ENCODE results near the gene XPNPEP2.

The XPNPEP2 gene

DNA sequence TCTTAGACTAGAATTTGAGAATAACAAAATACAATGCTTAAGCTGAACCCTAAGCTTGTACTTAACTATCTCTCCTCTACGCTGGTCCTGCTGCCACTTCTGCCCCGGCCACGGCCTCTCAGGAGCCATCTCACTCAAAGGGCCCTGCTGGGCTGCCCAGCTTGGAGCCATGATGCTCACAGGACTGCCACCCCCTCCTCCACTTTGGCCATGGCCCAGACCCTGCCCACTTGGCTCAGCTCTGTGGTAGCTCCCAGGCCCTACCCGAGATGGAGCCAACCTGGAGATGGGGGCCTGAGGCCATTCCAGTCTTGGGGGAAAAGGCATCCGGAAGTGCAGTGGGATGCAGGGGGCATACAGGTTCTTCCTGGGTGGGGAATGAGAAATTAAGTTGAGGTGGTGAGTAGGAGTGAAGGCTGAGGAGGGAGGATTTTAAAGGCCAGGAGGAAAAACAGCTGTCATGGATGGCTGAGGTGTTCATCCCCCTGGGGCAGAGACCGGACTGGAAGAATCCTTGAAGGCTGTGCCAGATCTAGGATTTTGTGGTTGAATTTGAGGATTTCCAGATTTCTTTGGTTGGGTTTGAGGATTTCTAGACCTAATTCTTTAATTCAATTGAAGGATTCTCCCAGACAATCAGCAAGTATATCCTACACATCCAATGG is 41.8 kb downstream of the XPNPEP2 start:
- H3K4me3 ChIP-seq (IDR thresholded peaks at IDR 0.05; ENCODE audit: insufficient read depth, low read depth, low read length), result no peak overlapping the region
- no peak overlapping the region for H3K27ac ChIP-seq
- H3K27me3 ChIP-seq (ENCODE audit: insufficient read depth, low read depth), result no peaks in the 10 kb centered on the region
- H3K9ac ChIP-seq, result no peak overlapping the region
- H2AFZ ChIP-seq (ENCODE audit: low read depth), result no peak overlapping the region
- peaks cover 7% of the 10 kb centered on the region for H3K4me1 ChIP-seq (ENCODE audit: low read depth, poor library complexity, severe bottlenecking)
- no peak overlapping the region for H3K4me2 ChIP-seq
- TF ChIP-seq, protein P1, sequence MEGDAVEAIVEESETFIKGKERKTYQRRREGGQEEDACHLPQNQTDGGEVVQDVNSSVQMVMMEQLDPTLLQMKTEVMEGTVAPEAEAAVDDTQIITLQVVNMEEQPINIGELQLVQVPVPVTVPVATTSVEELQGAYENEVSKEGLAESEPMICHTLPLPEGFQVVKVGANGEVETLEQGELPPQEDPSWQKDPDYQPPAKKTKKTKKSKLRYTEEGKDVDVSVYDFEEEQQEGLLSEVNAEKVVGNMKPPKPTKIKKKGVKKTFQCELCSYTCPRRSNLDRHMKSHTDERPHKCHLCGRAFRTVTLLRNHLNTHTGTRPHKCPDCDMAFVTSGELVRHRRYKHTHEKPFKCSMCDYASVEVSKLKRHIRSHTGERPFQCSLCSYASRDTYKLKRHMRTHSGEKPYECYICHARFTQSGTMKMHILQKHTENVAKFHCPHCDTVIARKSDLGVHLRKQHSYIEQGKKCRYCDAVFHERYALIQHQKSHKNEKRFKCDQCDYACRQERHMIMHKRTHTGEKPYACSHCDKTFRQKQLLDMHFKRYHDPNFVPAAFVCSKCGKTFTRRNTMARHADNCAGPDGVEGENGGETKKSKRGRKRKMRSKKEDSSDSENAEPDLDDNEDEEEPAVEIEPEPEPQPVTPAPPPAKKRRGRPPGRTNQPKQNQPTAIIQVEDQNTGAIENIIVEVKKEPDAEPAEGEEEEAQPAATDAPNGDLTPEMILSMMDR (conservative IDR thresholded peaks at IDR 0.05; ENCODE audit: low read depth, low read length), result no peak
- no peaks in the 10 kb centered on the region for H3K79me2 ChIP-seq (ENCODE audit: insufficient read depth, low read depth)
- no peaks in the 10 kb centered on the region for H4K20me1 ChIP-seq (ENCODE audit: insufficient read depth)
- no peaks in the 10 kb centered on the region for H3K36me3 ChIP-seq (ENCODE audit: insufficient read depth)

DNA sequence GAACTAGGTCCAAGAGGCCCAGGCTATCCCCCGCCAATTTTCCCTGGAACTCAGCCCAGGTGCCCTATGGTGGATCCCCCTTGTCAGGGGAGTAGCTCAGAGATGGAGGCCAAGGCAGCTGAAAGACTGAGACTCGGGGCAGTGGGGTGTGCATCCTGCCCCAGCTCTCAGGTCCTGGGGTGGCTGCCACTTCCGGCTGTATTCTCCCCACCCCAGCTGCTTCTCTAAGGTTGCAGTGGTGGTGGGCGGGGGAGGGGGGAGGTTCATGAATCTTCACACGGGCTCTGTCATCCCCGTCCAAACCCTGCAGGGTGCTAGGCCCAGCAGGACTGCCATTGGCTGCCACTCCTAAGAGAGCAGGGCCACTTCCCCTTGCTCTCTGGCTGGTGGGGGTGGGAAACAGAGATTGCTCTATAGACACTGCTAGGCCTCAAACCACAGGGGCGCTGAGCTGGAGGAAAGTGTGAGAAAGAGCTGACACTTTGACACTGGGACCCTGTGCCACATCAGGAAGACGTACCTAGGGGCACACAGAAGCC is 42.4 kb downstream of the XPNPEP2 start:
- TF ChIP-seq, protein P1 (conservative IDR thresholded peaks at IDR 0.05; ENCODE audit: low read depth, low read length), result no peak
- no peaks in the 10 kb centered on the region for H3K36me3 ChIP-seq (ENCODE audit: insufficient read depth)
- H3K27me3 ChIP-seq (ENCODE audit: insufficient read depth, low read depth), result no peaks in the 10 kb centered on the region
- H3K4me1 ChIP-seq (ENCODE audit: low read depth, poor library complexity, severe bottlenecking), result peaks cover 7% of the 10 kb centered on the region
- H4K20me1 ChIP-seq (ENCODE audit: insufficient read depth), result no peaks in the 10 kb centered on the region
- H2AFZ ChIP-seq (ENCODE audit: low read depth), result no peak overlapping the region
- H3K27ac ChIP-seq, result no peak overlapping the region
- H3K9ac ChIP-seq, result no peak overlapping the region
- no peaks in the 10 kb centered on the region for H3K79me2 ChIP-seq (ENCODE audit: insufficient read depth, low read depth)
- H3K4me3 ChIP-seq (IDR thresholded peaks at IDR 0.05; ENCODE audit: insufficient read depth, low read depth, low read length), result no peak overlapping the region
- no peak overlapping the region for H3K4me2 ChIP-seq

DNA sequence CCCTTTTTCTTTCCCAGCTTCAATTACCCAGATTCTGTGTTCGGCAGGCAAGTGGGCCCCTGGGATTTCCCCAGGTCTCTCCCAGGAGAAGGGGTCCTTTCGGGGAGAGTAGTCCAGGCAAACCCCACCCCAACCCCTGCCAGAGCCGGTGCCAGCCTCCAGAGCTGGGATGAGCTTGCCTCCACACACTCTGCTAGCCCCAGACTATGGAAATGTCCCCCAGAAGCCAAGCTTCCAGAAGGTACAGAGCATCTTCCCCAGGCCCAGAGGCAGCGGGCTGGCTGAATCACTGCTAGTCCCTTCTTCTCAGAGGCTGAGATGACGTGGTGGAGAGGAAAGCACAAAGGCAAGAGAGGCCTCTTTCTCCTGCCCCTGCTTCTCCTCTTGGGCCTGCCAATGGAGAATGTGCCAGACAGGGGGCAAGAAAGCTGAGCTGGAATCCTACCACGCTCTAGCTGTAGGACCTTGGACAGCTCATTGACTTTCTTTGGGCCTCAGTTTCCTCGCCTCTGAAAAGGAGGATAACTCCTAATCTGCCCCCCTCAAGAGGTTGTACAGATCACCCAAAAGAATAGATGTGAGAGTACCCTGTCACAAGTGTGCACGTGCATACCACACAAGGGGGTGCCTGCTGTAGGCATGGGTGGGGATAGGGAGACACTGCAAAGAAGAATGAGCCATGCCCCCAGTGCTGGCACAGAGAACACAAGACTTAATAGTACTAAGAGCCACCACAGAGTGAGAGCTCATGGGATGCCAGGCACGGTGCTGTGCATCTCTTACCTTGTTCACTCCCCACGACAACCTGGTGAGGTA is 43.1 kb downstream of the XPNPEP2 start:
- Histone ChIP-seq H4K20me1 (ENCODE audit: insufficient read depth) (no peaks in the 10 kb centered on the region), H3K27ac (no peak overlapping the region), H3K36me3 (ENCODE audit: insufficient read depth) (no peaks in the 10 kb centered on the region), H3K79me2 (ENCODE audit: insufficient read depth, low read depth) (no peaks in the 10 kb centered on the region), H3K27me3 (ENCODE audit: insufficient read depth, low read depth) (no peaks in the 10 kb centered on the region), H3K4me3 (IDR thresholded peaks at IDR 0.05; ENCODE audit: insufficient read depth, low read depth, low read length) (no peak overlapping the region), H3K4me1 (ENCODE audit: low read depth, poor library complexity, severe bottlenecking) (peaks cover 10% of the 10 kb centered on the region), H3K4me2 (no peak overlapping the region), H3K9ac (no peak overlapping the region), H2AFZ (ENCODE audit: low read depth) (no peak overlapping the region)
- TF ChIP-seq, protein P1 (conservative IDR thresholded peaks at IDR 0.05; ENCODE audit: low read depth, low read length), result no peak

DNA sequence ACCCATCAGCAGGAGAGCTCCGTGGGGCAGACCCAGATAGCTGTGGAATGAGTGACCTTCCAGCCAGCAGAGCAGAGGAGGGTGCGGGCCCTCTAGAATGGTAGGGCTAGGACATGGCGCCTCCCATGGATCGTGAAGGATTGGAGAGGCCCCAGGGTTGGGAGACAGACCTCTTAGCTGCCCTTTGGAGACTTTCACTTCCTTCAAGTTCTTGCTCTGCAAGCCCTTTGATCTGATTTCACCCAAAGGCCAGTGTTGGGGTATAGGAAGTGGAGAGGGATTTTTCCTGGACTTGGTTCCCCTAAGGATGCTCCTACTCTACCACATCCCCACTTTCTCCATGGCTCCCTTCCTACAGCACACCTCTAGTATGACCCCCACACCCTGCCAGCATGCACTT is 43.9 kb downstream of the XPNPEP2 start:
- H3K27me3 ChIP-seq (ENCODE audit: insufficient read depth, low read depth), result no peaks in the 10 kb centered on the region
- no peaks in the 10 kb centered on the region for H4K20me1 ChIP-seq (ENCODE audit: insufficient read depth)
- no peak overlapping the region for H2AFZ ChIP-seq (ENCODE audit: low read depth)
- H3K9ac ChIP-seq, result no peak overlapping the region
- H3K4me2 ChIP-seq, result no peak overlapping the region
- TF ChIP-seq, protein P1 (conservative IDR thresholded peaks at IDR 0.05; ENCODE audit: low read depth, low read length), result no peak
- no peak overlapping the region for H3K4me3 ChIP-seq (IDR thresholded peaks at IDR 0.05; ENCODE audit: insufficient read depth, low read depth, low read length)
- no peak overlapping the region for H3K27ac ChIP-seq
- no peaks in the 10 kb centered on the region for H3K79me2 ChIP-seq (ENCODE audit: insufficient read depth, low read depth)
- no peaks in the 10 kb centered on the region for H3K36me3 ChIP-seq (ENCODE audit: insufficient read depth)
- H3K4me1 ChIP-seq (ENCODE audit: low read depth, poor library complexity, severe bottlenecking), result peaks cover 10% of the 10 kb centered on the region

All from KMS-11 (cell line).